NCI-H510A (cell line): ENCODE results near the gene CBX2.

ENCODE experiments used
- DNase-seq: peaks from one replicate; lab custom pipeline; 2025; lab: John Stamatoyannopoulos, UW

Gene CBX2

GRCh38 chr17:79799538-79800324 is 21.8 kb downstream of the CBX2 start:
- no peak for DNase-seq

GRCh38 chr17:79800325-79801155 is 22.6 kb downstream of the CBX2 start:
- no peak for DNase-seq

- no peak for DNase-seq
These were observed 23.4 kb downstream of the CBX2 start for GRCh38 chr17:79801156-79802038.

GRCh38 chr17:79802039-79802735 is 24.2 kb downstream of the CBX2 start:
- DNase-seq: no peak

GRCh38 chr17:79802736-79803420 is 24.9 kb downstream of the CBX2 start:
- DNase-seq: no peak

GRCh38 chr17:79803421-79803996 is 25.6 kb downstream of the CBX2 start:
- DNase-seq: no peak

- DNase-seq: no peak
These were observed 26.3 kb downstream of the CBX2 start for GRCh38 chr17:79803997-79804855.

GRCh38 chr17:79804856-79805696 is 27.1 kb downstream of the CBX2 start:
- no peak for DNase-seq

- DNase-seq: no peak
These were observed 28.5 kb downstream of the CBX2 start for GRCh38 chr17:79806446-79806760.

GRCh38 chr17:79806863-79807720 is 29.1 kb downstream of the CBX2 start:
- DNase-seq: no peak

- DNase-seq: peak; percentile 66
These were observed 31.0 kb downstream of the CBX2 start for GRCh38 chr17:79808763-79809529.

- DNase-seq: no peak
These were observed 31.7 kb downstream of the CBX2 start for GRCh38 chr17:79809530-79810129.

GRCh38 chr17:79810130-79811010 is 32.4 kb downstream of the CBX2 start:
- peak; percentile 90 for DNase-seq

- DNase-seq: peak; percentile 54
These were observed 33.3 kb downstream of the CBX2 start for GRCh38 chr17:79811011-79811867.

GRCh38 chr17:79811868-79812352 is 34.0 kb downstream of the CBX2 start:
- DNase-seq: no peak
